C4-2B (cell line): ENCODE data around the gene NUMBL.

Experiments
- CTCF ChIP-seq: fragments of 450-650 bp; conservative IDR thresholded peaks from 2 replicates; pipeline ENCODE4 v1.5.1; 2017; ENCODE audit warnings: mild to moderate bottlenecking
- ZFX ChIP-seq: fragments of 450-650 bp; IDR thresholded peaks from 2 replicates; pipeline ENCODE4 v1.6.1; 2017

DNA sequence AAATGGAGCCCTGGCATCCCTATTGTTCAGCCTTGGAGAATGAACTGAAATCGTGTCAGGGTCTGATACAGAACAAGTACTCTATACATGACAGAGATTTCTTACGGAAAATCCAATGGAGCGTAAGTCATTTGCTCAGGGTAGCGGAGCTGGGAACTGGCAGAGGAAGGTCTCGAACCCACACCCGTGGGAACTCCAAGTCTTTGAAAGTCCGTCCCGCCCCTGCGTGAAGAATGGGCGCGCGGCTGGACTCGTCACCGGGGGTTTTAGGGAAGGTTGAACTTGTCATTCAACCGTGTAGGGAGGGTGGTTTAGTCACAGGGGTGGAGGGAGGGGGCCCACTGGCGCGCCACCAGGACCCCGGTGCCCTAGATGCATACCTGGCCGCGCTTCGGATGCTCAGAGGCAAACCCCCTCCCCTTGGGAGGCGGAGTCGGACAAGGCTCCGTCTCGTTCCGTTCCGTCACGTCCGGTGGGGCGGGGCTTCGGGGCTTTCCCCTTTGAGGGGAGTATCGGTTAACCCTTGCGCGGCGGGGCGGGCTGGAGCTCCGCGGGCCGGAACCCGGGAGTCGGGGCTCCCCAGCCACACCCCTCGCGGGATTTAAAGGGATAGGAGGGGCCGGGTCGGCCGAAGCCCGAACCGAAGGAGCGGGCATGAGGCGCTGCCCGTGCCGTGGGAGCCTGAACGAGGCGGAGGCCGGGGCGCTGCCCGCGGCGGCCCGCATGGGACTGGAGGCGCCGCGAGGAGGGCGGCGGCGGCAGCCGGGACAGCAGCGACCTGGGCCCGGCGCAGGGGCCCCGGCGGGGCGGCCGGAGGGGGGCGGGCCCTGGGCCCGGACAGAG, 26.3 kb upstream of the NUMBL start, which contains the start of the genes COQ8B and ITPKC:
- TF ChIP-seq CTCF, result no peak
- peak; percentile 94 for TF ChIP-seq ZFX
